ENCODE measurements around the gene CEMIP.

The CEMIP gene

DNA sequence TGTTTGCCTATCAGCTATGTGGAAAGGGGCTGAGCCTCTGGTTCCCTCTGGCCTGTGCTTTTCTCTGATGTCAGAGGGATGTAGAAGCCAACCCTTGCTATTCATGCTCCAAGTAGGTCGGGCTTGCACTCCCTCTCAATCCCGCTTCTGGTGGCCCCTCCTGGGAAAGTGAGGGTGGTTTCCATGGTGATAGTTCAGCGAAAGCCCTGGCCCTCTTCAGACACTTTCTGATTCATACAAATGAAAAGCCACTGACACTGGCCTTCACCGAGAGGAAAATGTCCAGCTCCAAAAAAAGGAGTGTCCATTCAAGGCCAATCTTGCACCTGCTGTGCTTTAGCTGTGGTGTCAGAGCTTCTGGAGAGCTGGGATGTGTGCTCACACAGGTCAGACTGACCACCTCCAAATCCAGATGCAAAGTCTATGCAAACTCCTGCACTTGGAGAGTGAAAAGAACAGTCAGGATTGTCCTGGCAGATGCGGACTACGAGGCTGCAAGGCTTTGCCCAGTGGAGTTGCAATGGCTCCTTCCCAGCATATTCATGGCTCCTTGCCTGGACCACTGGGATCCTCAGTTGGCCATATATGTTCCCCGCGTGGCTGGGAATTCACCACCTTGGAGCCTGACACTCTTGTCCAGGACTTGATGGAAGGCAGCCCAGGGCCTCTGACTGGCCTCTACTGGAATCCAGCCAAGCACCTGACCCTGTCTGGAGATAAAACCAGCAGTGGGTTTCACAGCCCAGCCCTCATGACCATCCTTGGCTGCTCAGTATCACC, 96.6 kb downstream of the CEMIP start:
- DNase-seq (ENCODE audit: low read depth), result no peak
- H3K4me3 ChIP-seq (ENCODE audit: low read depth, low read length), result no peak overlapping the region
- TF ChIP-seq CTCF (IDR thresholded peaks at IDR 0.05; ENCODE audit: low read depth, low read length, missing control alignments), result no peak

GRCh38 chr15:80876348-80876674, 97.1 kb downstream of the CEMIP start:
- H3K4me3 ChIP-seq (ENCODE audit: low read depth, low read length), result no peak overlapping the region
- no peak for TF ChIP-seq CTCF (IDR thresholded peaks at IDR 0.05; ENCODE audit: low read depth, low read length, missing control alignments)
- no peak for DNase-seq (ENCODE audit: low read depth)

GRCh38 chr15:80878242-80878866, 99.2 kb downstream of the CEMIP start:
- H3K4me3 ChIP-seq (ENCODE audit: low read depth, low read length), result no peak overlapping the region
- TF ChIP-seq CTCF (IDR thresholded peaks at IDR 0.05; ENCODE audit: low read depth, low read length, missing control alignments), result no peak
- DNase-seq (ENCODE audit: low read depth), result no peak

- no peak for DNase-seq (ENCODE audit: low read depth)
- no peak overlapping the region for H3K4me3 ChIP-seq (ENCODE audit: low read depth, low read length)
- no peak for TF ChIP-seq CTCF (IDR thresholded peaks at IDR 0.05; ENCODE audit: low read depth, low read length, missing control alignments)
These were observed 99.7 kb downstream of the CEMIP start for GRCh38 chr15:80878867-80879250.

GRCh38 chr15:80880086-80880485, 100.9 kb downstream of the CEMIP start:
- TF ChIP-seq CTCF (IDR thresholded peaks at IDR 0.05; ENCODE audit: low read depth, low read length, missing control alignments), result no peak
- DNase-seq (ENCODE audit: low read depth), result no peak
- no peak overlapping the region for H3K4me3 ChIP-seq (ENCODE audit: low read depth, low read length)

DNA sequence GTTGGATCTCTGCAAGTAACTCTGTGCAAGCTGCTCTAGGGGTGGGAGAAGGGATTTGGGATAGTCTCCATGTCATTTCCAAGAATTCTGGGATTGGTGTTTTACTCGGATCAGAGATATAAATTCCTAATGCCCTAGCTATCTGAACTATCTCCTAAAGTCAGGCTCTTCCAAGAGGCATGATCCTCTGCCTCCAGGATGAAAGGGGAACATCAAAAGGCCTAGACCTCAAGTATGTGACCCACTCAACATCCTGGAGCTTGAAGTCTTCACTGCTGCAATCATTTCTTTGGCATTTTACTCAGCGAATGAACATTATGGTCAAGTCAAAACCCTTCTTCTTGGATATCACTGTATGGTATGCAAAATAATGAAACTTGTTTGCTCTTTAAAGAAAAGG, 104.5 kb downstream of the CEMIP start:
- no peak for TF ChIP-seq CTCF (IDR thresholded peaks at IDR 0.05; ENCODE audit: low read depth, low read length, missing control alignments)
- DNase-seq (ENCODE audit: low read depth), result no peak
- no peak overlapping the region for H3K4me3 ChIP-seq (ENCODE audit: low read depth, low read length)
